Fibroblast of lung (primary cell): Measurements from ENCODE around the gene GRIN3B. TPM values are rescaled to one million over a fixed set of nuclear protein-coding genes. Genes with fewer than 3 reads are reported as not detected.

Experiments used
- DNase-seq, 2 donors: peaks; one replicate each; pipeline versions ENCODE4 v3.0.0 to v3.0.0-alpha.2; 2010; ENCODE audit warnings: low read depth in 2 of 2
- H2AFZ ChIP-seq: 2 replicates; pipeline ENCODE4 v1.5.1; 2012; ENCODE audit warnings: low read length, control low read depth, inconsistent platforms
- H3K27ac ChIP-seq: 2 replicates; pipeline ENCODE4 v1.5.1; 2011; ENCODE audit warnings: low read length, control low read depth; ENCODE audit not compliant: insufficient read depth
- H3K27me3 ChIP-seq: 2 replicates; pipeline ENCODE4 v1.5.1; 2011; ENCODE audit warnings: mild to moderate bottlenecking, low read length; ENCODE audit not compliant: control insufficient read depth, insufficient read depth
- H3K36me3 ChIP-seq: 2 replicates; pipeline ENCODE4 v1.5.1; 2011; ENCODE audit warnings: low read length; ENCODE audit not compliant: control insufficient read depth, insufficient read depth
- H3K4me1 ChIP-seq: 2 replicates; pipeline ENCODE4 v1.5.1; 2011; ENCODE audit warnings: low read length; ENCODE audit not compliant: control insufficient read depth, insufficient read depth; ENCODE audit errors: extremely low read depth
- H3K4me2 ChIP-seq: 2 replicates; pipeline ENCODE4 v1.5.1; 2011; ENCODE audit warnings: low read length, control low read depth; ENCODE audit not compliant: insufficient read depth; ENCODE audit errors: extremely low read depth
- H3K4me3 ChIP-seq, 4 experiments: fragments of 200-600 bp in 1 of 4; sonication (generic) in 1 of 4; replicated peaks in 1 of 4; 2 replicates each; pipeline ENCODE4 v1.5.1; 2011 to 2016; ENCODE audit warnings: low read length in 4 of 4, low read depth in 3 of 4, mild to moderate bottlenecking in 3 of 4, control low read depth in 2 of 4, inconsistent platforms in 1 of 4, mixed read lengths in 1 of 4; ENCODE audit not compliant: insufficient read depth in 1 of 4; ENCODE audit errors: control extremely low read depth in 1 of 4
- H3K79me2 ChIP-seq: 2 replicates; pipeline ENCODE4 v1.5.1; 2012; ENCODE audit warnings: mild to moderate bottlenecking, low read length, inconsistent platforms; ENCODE audit not compliant: control insufficient read depth, insufficient read depth
- H3K9ac ChIP-seq: 2 replicates; pipeline ENCODE4 v1.5.1; 2011; ENCODE audit warnings: mild to moderate bottlenecking, low read length, control low read depth; ENCODE audit not compliant: insufficient read depth
- H3K9me3 ChIP-seq: 2 replicates; pipeline ENCODE4 v1.5.1; 2012; ENCODE audit warnings: low read depth, low read length; ENCODE audit not compliant: control insufficient read depth, insufficient read depth
- H4K20me1 ChIP-seq: 2 replicates; pipeline ENCODE4 v1.5.1; 2011; ENCODE audit warnings: low read length; ENCODE audit not compliant: control insufficient read depth, insufficient read depth; ENCODE audit errors: extremely low read depth
- CTCF ChIP-seq, 2 donors: IDR thresholded peaks in 1 of 2; conservative IDR thresholded peaks in 1 of 2; 1 replicate in 1 of 2; 2 replicates in 1 of 2; pipeline ENCODE4 v1.5.1; 2011 to 2012; ENCODE audit warnings: low read length in 2 of 2, control low read depth in 1 of 2, inconsistent platforms in 1 of 2, low read depth in 1 of 2, mild to moderate bottlenecking in 1 of 2
- EZH2 ChIP-seq: IDR thresholded peaks from 2 replicates; pipeline ENCODE4 v1.5.1; 2012; ENCODE audit warnings: low read length, control low read depth, mild to moderate bottlenecking; ENCODE audit errors: missing control alignments
- polyA plus RNA-seq, 2 donors: library from polyadenylated mRNA; depleted of rRNA in 1 of 2; stranded (reverse) in 1 of 2; unstranded in 1 of 2; fragments of >200 nt; gene quantifications; 2 replicates each; pipeline ENCODE4 v1.2.1, GENCODE V29; 2011 to 2012; ENCODE audit warnings: missing spikeins in 1 of 2
- total RNA-seq: library from RNA; depleted of rRNA; stranded (reverse); fragments of >200 nt; gene quantifications from 2 replicates; pipeline ENCODE4 v1.2.1, GENCODE V29; 2014

The GRIN3B gene
- total and polyA plus RNA-seq, 2 donors (not counting 1 experiment from before 2014, with no cell fraction given), result 0.12 to 0.66 TPM

- Histone ChIP-seq H3K27me3 (peaks cover 19% of the 10 kb centered on the region), H3K4me3 (no peak overlapping the region), H3K36me3 (peaks cover 1% of the 10 kb centered on the region), H3K27ac (no peak overlapping the region), H3K4me1 (no peaks in the 10 kb centered on the region), H3K4me2 (no peak overlapping the region), H4K20me1 (no peaks in the 10 kb centered on the region), H2AFZ (no peak overlapping the region), H3K9ac (no peak overlapping the region), H3K9me3 (no peaks in the 10 kb centered on the region), H3K79me2 (no peaks in the 10 kb centered on the region)
- no peak for DNase-seq
- TF ChIP-seq EZH2, result no peak
- TF ChIP-seq CTCF (conservative IDR thresholded peaks at IDR 0.05 in 1 of 2, IDR thresholded peaks at IDR 0.05 in 1 of 2; ENCODE audit: low read depth in 1 of 2, low read length in 2 of 2), result no peak
Observed at GRCh38 chr19:1002600-1002999, 2.4 kb downstream of the GRIN3B start.

- TF ChIP-seq EZH2, result no peak
- TF ChIP-seq CTCF (conservative IDR thresholded peaks at IDR 0.05 in 1 of 2, IDR thresholded peaks at IDR 0.05 in 1 of 2; ENCODE audit: low read depth in 1 of 2, low read length in 2 of 2), result no peak
- Histone ChIP-seq H3K4me1 (no peaks in the 10 kb centered on the region), H3K9ac (no peak overlapping the region), H3K9me3 (no peaks in the 10 kb centered on the region), H3K4me2 (no peak overlapping the region), H3K4me3 (no peak overlapping the region), H2AFZ (no peak overlapping the region), H3K36me3 (peaks cover 1% of the 10 kb centered on the region), H3K27me3 (peaks cover 18% of the 10 kb centered on the region), H3K27ac (no peak overlapping the region), H4K20me1 (no peaks in the 10 kb centered on the region), H3K79me2 (no peaks in the 10 kb centered on the region)
- DNase-seq, result no peak
Observed at GRCh38 chr19:1003283-1003682, 3.1 kb downstream of the GRIN3B start.

- Histone ChIP-seq H3K4me3 (no peak overlapping the region), H3K27ac (no peak overlapping the region), H3K79me2 (no peaks in the 10 kb centered on the region), H4K20me1 (no peaks in the 10 kb centered on the region), H3K36me3 (peaks cover 1% of the 10 kb centered on the region), H3K27me3 (peaks cover 9% of the 10 kb centered on the region), H3K4me2 (no peak overlapping the region), H2AFZ (no peak overlapping the region), H3K9me3 (no peaks in the 10 kb centered on the region), H3K9ac (no peak overlapping the region), H3K4me1 (peaks cover 8% of the 10 kb centered on the region)
- no peak for TF ChIP-seq CTCF (conservative IDR thresholded peaks at IDR 0.05 in 1 of 2, IDR thresholded peaks at IDR 0.05 in 1 of 2; ENCODE audit: low read depth in 1 of 2, low read length in 2 of 2)
- no peak for TF ChIP-seq EZH2
- DNase-seq, result no peak
Observed at GRCh38 chr19:1004204-1004802, 4.1 kb downstream of the GRIN3B start.
